Endothelial cell (in vitro differentiated cells): Measurements from ENCODE around the gene FMN2. TPM values are rescaled to one million over a fixed set of nuclear protein-coding genes. Genes with fewer than 3 reads are reported as not detected.
"Not testable (repeated sequence)": the region's sequence is repeated elsewhere in the genome, so short reads cannot be mapped to it uniquely, and the experiment has no call there.

ENCODE experiments used
- DNase-seq: peaks from one replicate; pipeline ENCODE4 v3.0.0; 2021; ENCODE audit warnings: low spot score
- H3K27ac Mint-ChIP-seq: one replicate; pipeline ENCODE4 v1.8.0; 2021; ENCODE audit warnings: mixed read lengths, inconsistent platforms; ENCODE audit not compliant: unreplicated experiment
- H3K27me3 Mint-ChIP-seq: one replicate; pipeline ENCODE4 v1.8.0; 2021; ENCODE audit warnings: mild to moderate bottlenecking, moderate library complexity, mixed read lengths, inconsistent platforms; ENCODE audit not compliant: unreplicated experiment
- H3K36me3 Mint-ChIP-seq: one replicate; pipeline ENCODE4 v1.8.0; 2021; ENCODE audit warnings: mild to moderate bottlenecking, low read depth, mixed read lengths, inconsistent platforms; ENCODE audit not compliant: unreplicated experiment
- H3K4me1 Mint-ChIP-seq: one replicate; pipeline ENCODE4 v1.8.0; 2021; ENCODE audit warnings: mild to moderate bottlenecking, mixed read lengths, inconsistent platforms; ENCODE audit not compliant: unreplicated experiment
- H3K4me3 Mint-ChIP-seq: one replicate; pipeline ENCODE4 v1.8.0; 2021; ENCODE audit warnings: mild to moderate bottlenecking, mixed read lengths, inconsistent platforms; ENCODE audit not compliant: unreplicated experiment
- H3K9me3 Mint-ChIP-seq: one replicate; pipeline ENCODE4 v1.8.0; 2021; ENCODE audit warnings: mixed read lengths, inconsistent platforms; ENCODE audit not compliant: unreplicated experiment
- total RNA-seq: library from RNA; stranded (reverse); fragmentation: NEBNext Ultra II Directional; extraction: Animal tissue kit (Norgen Biotek cat#: 25700); gene quantifications from one replicate; pipeline ENCODE4 v1.2.1, GENCODE V29; 2021; ENCODE audit not compliant: unreplicated experiment
- TF ChIP-seq, protein P1 (sequence below): fragments of 200-600 bp; sonication (generic); IDR thresholded peaks from one replicate; pipeline ENCODE4 v1.5.0; 2021; ENCODE audit warnings: antibody characterized with exemption; ENCODE audit not compliant: unreplicated experiment

FMN2 gene
- total RNA-seq, 1 donor from 2014 or later, result 2.6 TPM

- Mint-ChIP-seq H3K27ac (no peak overlapping the region), H3K27me3 (no peaks in the 10 kb centered on the region), H3K4me1 (no peaks in the 10 kb centered on the region), H3K36me3 (no peaks in the 10 kb centered on the region), H3K9me3 (no peaks in the 10 kb centered on the region), H3K4me3 (no peak overlapping the region)
- TF ChIP-seq, protein P1, sequence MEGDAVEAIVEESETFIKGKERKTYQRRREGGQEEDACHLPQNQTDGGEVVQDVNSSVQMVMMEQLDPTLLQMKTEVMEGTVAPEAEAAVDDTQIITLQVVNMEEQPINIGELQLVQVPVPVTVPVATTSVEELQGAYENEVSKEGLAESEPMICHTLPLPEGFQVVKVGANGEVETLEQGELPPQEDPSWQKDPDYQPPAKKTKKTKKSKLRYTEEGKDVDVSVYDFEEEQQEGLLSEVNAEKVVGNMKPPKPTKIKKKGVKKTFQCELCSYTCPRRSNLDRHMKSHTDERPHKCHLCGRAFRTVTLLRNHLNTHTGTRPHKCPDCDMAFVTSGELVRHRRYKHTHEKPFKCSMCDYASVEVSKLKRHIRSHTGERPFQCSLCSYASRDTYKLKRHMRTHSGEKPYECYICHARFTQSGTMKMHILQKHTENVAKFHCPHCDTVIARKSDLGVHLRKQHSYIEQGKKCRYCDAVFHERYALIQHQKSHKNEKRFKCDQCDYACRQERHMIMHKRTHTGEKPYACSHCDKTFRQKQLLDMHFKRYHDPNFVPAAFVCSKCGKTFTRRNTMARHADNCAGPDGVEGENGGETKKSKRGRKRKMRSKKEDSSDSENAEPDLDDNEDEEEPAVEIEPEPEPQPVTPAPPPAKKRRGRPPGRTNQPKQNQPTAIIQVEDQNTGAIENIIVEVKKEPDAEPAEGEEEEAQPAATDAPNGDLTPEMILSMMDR, result no peak
- DNase-seq, result no peak
These were observed 315.7 kb downstream of the FMN2 start for GRCh38 chr1:240407407-240407806.

- Mint-ChIP-seq H3K27ac (no peak overlapping the region), H3K36me3 (no peaks in the 10 kb centered on the region), H3K9me3 (no peaks in the 10 kb centered on the region), H3K27me3 (no peaks in the 10 kb centered on the region), H3K4me1 (no peaks in the 10 kb centered on the region), H3K4me3 (no peak overlapping the region)
- TF ChIP-seq, protein P1, result no peak
- no peak for DNase-seq
These were observed 317.9 kb downstream of the FMN2 start for GRCh38 chr1:240409615-240410014.

DNA sequence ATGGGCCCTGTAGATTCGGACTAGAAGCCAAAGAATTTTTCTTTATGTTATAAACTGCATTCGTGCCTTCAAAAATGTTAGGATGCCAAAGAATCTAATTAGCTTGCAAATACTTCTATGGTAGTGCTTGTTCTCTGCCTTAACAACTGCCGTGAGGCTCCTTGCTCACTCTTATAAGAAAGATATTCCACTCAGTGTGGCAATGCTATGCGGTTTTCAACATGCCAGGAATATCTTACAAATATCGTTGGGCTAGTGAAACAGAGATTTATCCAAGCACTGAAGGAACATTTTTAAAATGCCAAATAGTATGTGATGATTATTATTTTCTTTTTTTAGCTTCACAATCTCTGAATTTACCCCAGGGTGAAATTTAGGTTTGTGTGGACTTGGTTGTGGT lies 322.0 kb downstream of the FMN2 start:
- no peak for DNase-seq
- Mint-ChIP-seq H3K4me3 (no peak overlapping the region), H3K4me1 (no peaks in the 10 kb centered on the region), H3K36me3 (no peaks in the 10 kb centered on the region), H3K27ac (no peak overlapping the region), H3K9me3 (no peaks in the 10 kb centered on the region), H3K27me3 (no peaks in the 10 kb centered on the region)
- TF ChIP-seq, protein P1, result no peak

DNA sequence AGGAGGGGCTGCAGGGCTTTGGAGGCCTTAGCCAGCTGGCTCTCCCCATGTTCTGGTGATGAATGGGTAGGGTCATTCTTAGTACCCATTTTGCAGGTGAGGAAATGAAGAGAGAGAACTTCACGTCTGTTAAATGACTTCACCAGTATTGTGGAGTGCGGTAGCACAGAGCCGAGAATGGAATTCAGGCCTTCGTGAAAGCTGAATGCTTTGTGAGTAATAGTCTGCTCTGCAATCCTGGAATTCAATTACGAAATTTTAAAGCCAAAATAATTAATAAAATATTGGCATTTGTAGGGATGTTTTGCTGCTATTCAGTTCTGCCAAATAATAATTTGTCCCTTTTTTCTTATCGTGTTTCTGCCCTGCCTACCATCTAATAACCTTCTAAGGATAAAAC lies 322.6 kb downstream of the FMN2 start:
- H3K36me3 Mint-ChIP-seq, result no peaks in the 10 kb centered on the region
- no peaks in the 10 kb centered on the region for H3K9me3 Mint-ChIP-seq
- H3K27me3 Mint-ChIP-seq, result peaks cover 1% of the 10 kb centered on the region
- no peak for DNase-seq
- no peak overlapping the region for H3K4me3 Mint-ChIP-seq
- no peaks in the 10 kb centered on the region for H3K4me1 Mint-ChIP-seq
- TF ChIP-seq, protein P1, result no peak
- H3K27ac Mint-ChIP-seq, result no peak overlapping the region

DNA sequence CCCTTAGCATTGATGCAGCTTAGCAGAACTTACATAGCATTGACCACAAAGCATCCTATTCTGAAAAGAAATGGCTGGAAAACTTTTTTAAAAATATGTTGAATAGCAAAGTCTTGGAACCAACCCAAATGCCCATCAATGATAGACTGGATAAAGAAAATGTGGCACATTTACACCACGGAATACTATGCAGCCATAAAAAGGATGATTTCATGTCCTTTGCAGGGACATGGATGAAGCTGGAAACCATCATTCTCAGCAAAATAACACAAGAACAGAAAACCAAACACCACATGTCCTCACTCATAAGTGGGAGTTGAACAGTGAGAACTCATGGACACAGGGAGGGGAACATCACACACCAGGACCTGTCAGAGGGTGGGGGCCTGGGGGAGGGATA lies 323.3 kb downstream of the FMN2 start:
- not testable (repeated sequence) for H3K4me3 Mint-ChIP-seq, H3K27me3 Mint-ChIP-seq, H3K27ac Mint-ChIP-seq, H3K4me1 Mint-ChIP-seq, DNase-seq, H3K36me3 Mint-ChIP-seq, H3K9me3 Mint-ChIP-seq

DNA sequence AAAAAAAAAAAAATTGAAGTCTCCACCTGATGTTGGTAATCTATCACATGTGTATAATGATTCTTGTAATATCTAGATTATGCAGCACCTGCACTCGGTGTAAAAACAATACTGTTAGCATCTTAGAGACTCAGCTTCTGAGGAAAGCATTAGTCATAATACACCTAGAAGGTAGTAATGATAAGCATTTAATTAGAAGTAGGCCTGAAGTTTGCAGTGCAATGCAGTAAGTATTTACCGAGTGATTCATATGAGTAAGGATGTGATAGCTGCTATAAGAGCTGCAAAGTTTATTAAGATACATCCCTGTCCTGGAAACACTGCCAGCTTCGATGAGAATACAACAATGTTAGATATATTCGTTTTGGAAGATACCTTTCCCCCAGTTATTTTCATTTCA lies 323.8 kb downstream of the FMN2 start:
- TF ChIP-seq, protein P1, result no peak
- H3K9me3 Mint-ChIP-seq, result no peaks in the 10 kb centered on the region
- DNase-seq, result no peak
- no peak overlapping the region for H3K4me3 Mint-ChIP-seq
- peaks cover 1% of the 10 kb centered on the region for H3K27me3 Mint-ChIP-seq
- H3K36me3 Mint-ChIP-seq, result no peaks in the 10 kb centered on the region
- H3K27ac Mint-ChIP-seq, result no peak overlapping the region
- peaks cover 4% of the 10 kb centered on the region for H3K4me1 Mint-ChIP-seq
